Hepatocyte (in vitro differentiated cells): ENCODE measurements around the gene ZGPAT. TPM values are rescaled to one million over a fixed set of nuclear protein-coding genes. Genes with fewer than 3 reads are reported as not detected.

Experiments
- DNase-seq: peaks from one replicate; pipeline ENCODE4 v3.0.0-alpha.2; 2016; ENCODE audit warnings: low spot score
- H2AFZ ChIP-seq: fragments of 200-600 bp; sonication (generic); 2 replicates; pipeline ENCODE4 v1.6.0; 2016; ENCODE audit warnings: antibody characterized with exemption, mild to moderate bottlenecking
- H3K27ac ChIP-seq: fragments of 200-600 bp; sonication (generic); 2 replicates; pipeline ENCODE4 v1.5.1; 2016; ENCODE audit warnings: mild to moderate bottlenecking
- H3K27me3 ChIP-seq: fragments of 200-600 bp; sonication (generic); 2 replicates; pipeline ENCODE4 v1.6.1; 2016
- H3K36me3 ChIP-seq: fragments of 200-600 bp; sonication (generic); replicated peaks from 2 replicates; pipeline ENCODE4 v1.5.1; 2016; ENCODE audit warnings: low read depth; ENCODE audit not compliant: insufficient read depth
- H3K4me1 ChIP-seq: fragments of 200-600 bp; sonication (generic); 2 replicates; pipeline ENCODE4 v1.5.1; 2016; ENCODE audit warnings: mild to moderate bottlenecking, moderate library complexity; ENCODE audit not compliant: insufficient read depth
- H3K4me2 ChIP-seq: fragments of 200-600 bp; sonication (generic); 2 replicates; pipeline ENCODE4 v1.6.0; 2016
- H3K4me3 ChIP-seq: fragments of 200-600 bp; sonication (generic); 2 replicates; pipeline ENCODE4 v1.5.1; 2016; ENCODE audit warnings: mild to moderate bottlenecking
- H3K79me2 ChIP-seq: fragments of 200-600 bp; sonication (generic); 2 replicates; pipeline ENCODE4 v1.6.0; 2017; ENCODE audit warnings: mild to moderate bottlenecking
- H3K9me2 ChIP-seq: fragments of 200-600 bp; sonication (generic); replicated peaks from 2 replicates; pipeline ENCODE4 v1.6.0; 2017; ENCODE audit warnings: mild to moderate bottlenecking; ENCODE audit not compliant: insufficient read depth
- H3K9me3 ChIP-seq: fragments of 200-600 bp; sonication (generic); 2 replicates; pipeline ENCODE4 v1.5.1; 2016; ENCODE audit warnings: low read depth, mild to moderate bottlenecking
- H4K20me1 ChIP-seq: fragments of 200-600 bp; sonication (generic); 2 replicates; pipeline ENCODE4 v1.6.0; 2016; ENCODE audit warnings: mild to moderate bottlenecking; ENCODE audit not compliant: insufficient read depth, poor library complexity, severe bottlenecking
- CTCF ChIP-seq: fragments of 200-600 bp; sonication (generic); IDR thresholded peaks from 2 replicates; pipeline ENCODE4 v1.5.1; 2016; ENCODE audit warnings: antibody characterized with exemption, mild to moderate bottlenecking; ENCODE audit not compliant: poor library complexity
- EZH2 ChIP-seq: fragments of 200-600 bp; sonication (generic); IDR thresholded peaks from 2 replicates; pipeline ENCODE4 v1.6.1; 2016; ENCODE audit warnings: antibody characterized with exemption, mild to moderate bottlenecking, borderline replicate concordance
- EZH2phosphoT487 ChIP-seq: fragments of 200-600 bp; sonication (generic); IDR thresholded peaks from one replicate; pipeline ENCODE4 v1.6.1; 2018; ENCODE audit warnings: antibody characterized with exemption, mild to moderate bottlenecking, low read depth, moderate library complexity; ENCODE audit not compliant: unreplicated experiment, severe bottlenecking
- WGBS: methylation state at CpG from one replicate; pipeline ENCODE4 v1.1.6; 2016; ENCODE audit warnings: low lambda C conversion rate; ENCODE audit errors: missing lambda C conversion rate; 5-methylcytosine and 5-hydroxymethylcytosine counted together
- polyA plus RNA-seq: library from polyadenylated mRNA; unstranded; fragments of >200 nt; fragmentation: Nextera tagmentation; extraction: Ambion mirVana; gene quantifications from 2 replicates; pipeline ENCODE4 v1.2.1, GENCODE V29; 2016
- total RNA-seq: library from RNA; depleted of rRNA; stranded (reverse); fragments of >200 nt; gene quantifications from 2 replicates; pipeline ENCODE4 v1.2.3, GENCODE V29; 2014

Gene ZGPAT
- total and polyA plus RNA-seq, 2 experiments from 2014 or later, result 18.6 to 41.7 TPM

GRCh38 chr20:63769891-63770474 is 62.1 kb downstream of the ZGPAT start:
- H3K4me3 ChIP-seq, result no peak overlapping the region
- no peak overlapping the region for H2AFZ ChIP-seq
- 96% methylated on average over 31 of the region's 31 CpGs for WGBS
- H3K27me3 ChIP-seq, result no peaks in the 10 kb centered on the region
- H3K27ac ChIP-seq, result no peak overlapping the region
- no peak overlapping the region for H3K4me2 ChIP-seq
- H3K79me2 ChIP-seq, result no peaks in the 10 kb centered on the region
- H3K4me1 ChIP-seq, result peaks cover 3% of the 10 kb centered on the region
- H4K20me1 ChIP-seq, result no peaks in the 10 kb centered on the region
- TF ChIP-seq CTCF (no peak), EZH2 (no peak), EZH2phosphoT487 (no peak)
- no peaks in the 10 kb centered on the region for H3K9me2 ChIP-seq
- no peaks in the 10 kb centered on the region for H3K36me3 ChIP-seq
- DNase-seq, result no peak
- H3K9me3 ChIP-seq, result no peaks in the 10 kb centered on the region

- H3K9me3 ChIP-seq, result no peaks in the 10 kb centered on the region
- no peaks in the 10 kb centered on the region for H3K9me2 ChIP-seq
- no peak for DNase-seq
- H2AFZ ChIP-seq, result no peak overlapping the region
- no peak overlapping the region for H3K4me2 ChIP-seq
- no peak for TF ChIP-seq EZH2
- no peak for TF ChIP-seq CTCF
- TF ChIP-seq EZH2phosphoT487, result no peak
- no peak overlapping the region for H3K4me3 ChIP-seq
- no peaks in the 10 kb centered on the region for H3K36me3 ChIP-seq
- H3K27ac ChIP-seq, result no peak overlapping the region
- WGBS, result 98% methylated on average over 44 of the region's 52 CpGs
- peaks cover 4% of the 10 kb centered on the region for H3K4me1 ChIP-seq
- H3K79me2 ChIP-seq, result no peaks in the 10 kb centered on the region
- no peaks in the 10 kb centered on the region for H3K27me3 ChIP-seq
- no peaks in the 10 kb centered on the region for H4K20me1 ChIP-seq
Observed at GRCh38 chr20:63771046-63771707, 63.3 kb downstream of the ZGPAT start.

GRCh38 chr20:63772781-63773518 is 65.1 kb downstream of the ZGPAT start:
- 87% methylated on average over 20 of the region's 20 CpGs for WGBS
- TF ChIP-seq EZH2, result no peak
- no peak for TF ChIP-seq EZH2phosphoT487
- no peak for TF ChIP-seq CTCF
- H3K9me3 ChIP-seq, result no peaks in the 10 kb centered on the region

More at GRCh38 chr20:63772781-63773518, 65.1 kb downstream of the ZGPAT start:
- Histone ChIP-seq H3K36me3 (no peaks in the 10 kb centered on the region), H3K4me1 (peaks cover 4% of the 10 kb centered on the region), H3K27ac (no peak overlapping the region), H4K20me1 (no peaks in the 10 kb centered on the region), H3K79me2 (no peaks in the 10 kb centered on the region), H3K27me3 (no peaks in the 10 kb centered on the region), H2AFZ (no peak overlapping the region), H3K4me3 (no peak overlapping the region), H3K4me2 (no peak overlapping the region), H3K9me2 (no peaks in the 10 kb centered on the region)
- DNase-seq, result no peak
